H1 (cell line): ENCODE results near the gene TSC1. TPM values are rescaled to one million over a fixed set of nuclear protein-coding genes. Genes with fewer than 3 reads are reported as not detected.

Experiments
- EZH2 ChIP-seq: fragments of 200-600 bp; sonication (generic); IDR thresholded peaks from 2 replicates; pipeline ENCODE4 v1.7.1; 2012; ENCODE audit warnings: low read depth, mild to moderate bottlenecking, moderate library complexity, low read length, inconsistent platforms; ENCODE audit not compliant: severe bottlenecking
- FOSL1 ChIP-seq: IDR thresholded peaks from 2 replicates; pipeline ENCODE4 v1.6.1; 2011; ENCODE audit warnings: mild to moderate bottlenecking, low read depth, low read length, moderate library complexity; ENCODE audit not compliant: insufficient read depth
- JUN ChIP-seq: IDR thresholded peaks from 2 replicates; pipeline ENCODE4 v1.6.1; 2011; ENCODE audit warnings: low read depth, mild to moderate bottlenecking, improper control_type of control experiment, low read length
- SIN3A ChIP-seq, 2 experiments: IDR thresholded peaks in 1 of 2; conservative IDR thresholded peaks in 1 of 2; 2 replicates each; pipeline ENCODE4 v1.6.1; 2011 to 2012; ENCODE audit warnings: low read length in 2 of 2, improper control_type of control experiment in 1 of 2, low read depth in 1 of 2, mild to moderate bottlenecking in 1 of 2
- polyA plus RNA-seq, 7 experiments: library from polyadenylated mRNA; depleted of rRNA in 3 of 7; stranded (reverse) in 5 of 7; unstranded in 2 of 7; fragments of >200 nt in 5 of 7; fragments of 200-250 nt in 2 of 7; gene quantifications; 1 replicate in 5 of 7; 2 replicates in 1 of 7; 4 replicates in 1 of 7; pipeline versions ENCODE4 v1.2.1 to v1.2.3, GENCODE V29; 2011 to 2013; ENCODE audit warnings: missing spikeins in 2 of 7, mixed read lengths in 2 of 7
- total RNA-seq: library from RNA; stranded (reverse); fragmentation: NEBNext Ultra II Directional; extraction: Animal tissue kit (Norgen Biotek cat#: 25700); gene quantifications from 2 replicates; pipeline ENCODE4 v1.2.1, GENCODE V29; 2021

The TSC1 gene
- total and polyA plus RNA-seq, 2 of the 8 experiments (the other 6 are each of a cell fraction or from before 2014, with no cell fraction given) = 37.2 to 46.0 TPM

GRCh38 chr9:132935026-132935425 lies 9.4 kb downstream of the TSC1 start (continued):
- TF ChIP-seq SIN3A (conservative IDR thresholded peaks at IDR 0.05 in 1 of 2, IDR thresholded peaks at IDR 0.05 in 1 of 2; ENCODE audit: low read depth in 1 of 2, low read length in 2 of 2) = no peak
- TF ChIP-seq EZH2 = no peak
- no peak for TF ChIP-seq JUN
- no peak for TF ChIP-seq FOSL1
- TF ChIP-seq, all 59 proteins: peak for 0
